Esophagus squamous epithelium (tissue), 5 donors: ENCODE data around the gene NT5DC1. TPM values are rescaled to one million over a fixed set of nuclear protein-coding genes. Genes with fewer than 3 reads are reported as not detected.
A peak's percentile ranks its signal among the peaks of the same experiment; 100 is the strongest.

Experiments used
- DNase-seq: peaks from one replicate; lab custom pipeline; 2025; lab: John Stamatoyannopoulos, UW
- H3K27ac ChIP-seq, 4 donors: fragments of 200-600 bp; sonication (generic); one replicate each; pipeline ENCODE4 v1.5.1; 2016 to 2019; ENCODE audit warnings: mild to moderate bottlenecking in 1 of 4
- H3K27me3 ChIP-seq, 4 donors: fragments of 200-600 bp; sonication (generic); 1 replicate in 3 of 4; 2 replicates in 1 of 4; pipeline versions ENCODE4 v1.5.1 to v1.6.0; 2017 to 2021; ENCODE audit warnings: antibody characterized with exemption in 1 of 4
- H3K36me3 ChIP-seq, 3 donors: fragments of 200-600 bp; sonication (generic); one replicate each; pipeline ENCODE4 v1.5.1; 2016 to 2019
- H3K4me1 ChIP-seq, 3 donors: fragments of 200-600 bp; sonication (generic); one replicate each; pipeline ENCODE4 v1.5.1; 2017 to 2019
- H3K4me3 ChIP-seq, 4 donors: fragments of 200-600 bp; sonication (generic); 1 replicate in 3 of 4; 2 replicates in 1 of 4; pipeline ENCODE4 v1.5.1; 2016 to 2019; ENCODE audit warnings: mild to moderate bottlenecking in 2 of 4, moderate library complexity in 1 of 4
- H3K9me3 ChIP-seq, 3 donors: fragments of 200-600 bp; sonication (generic); one replicate each; pipeline ENCODE4 v1.5.1; 2016 to 2019
- CTCF ChIP-seq, 6 experiments: fragments of 450-650 bp in 4 of 6; fragments of 200-600 bp in 2 of 6; sonication (generic) in 2 of 6; IDR thresholded peaks; one replicate each; pipeline ENCODE4 v1.5.1; 2016 to 2019; ENCODE audit warnings: antibody characterized with exemption in 6 of 6, mild to moderate bottlenecking in 4 of 6, moderate library complexity in 4 of 6
- POLR2A ChIP-seq, 4 donors: fragments of 450-650 bp; IDR thresholded peaks; one replicate each; pipeline ENCODE4 v1.6.1; 2017; ENCODE audit warnings: antibody characterized with exemption in 4 of 4, mild to moderate bottlenecking in 4 of 4, moderate library complexity in 3 of 4
- WGBS, 2 donors: methylation state at CpG; one replicate each; pipeline ENCODE4 v1.1.5; 2018; 5-methylcytosine and 5-hydroxymethylcytosine counted together
- intact Hi-C: fragments of 100-400 bp; cut with DNase I; formaldehyde crosslinking; loops from one replicate; pipeline ENCODE4 v1.15.0; 2022
- total RNA-seq, 4 donors: library from RNA; depleted of rRNA; stranded (reverse); fragments of >200 nt; gene quantifications; one replicate each; pipeline ENCODE4 v1.1.0, GENCODE V29; 2016
- donor health status: DM: yes; HTN: yes; CAD: no.

Gene NT5DC1
- total RNA-seq, 4 donors from 2014 or later: 6.3 to 11.7 (median 8.3) TPM

DNA sequence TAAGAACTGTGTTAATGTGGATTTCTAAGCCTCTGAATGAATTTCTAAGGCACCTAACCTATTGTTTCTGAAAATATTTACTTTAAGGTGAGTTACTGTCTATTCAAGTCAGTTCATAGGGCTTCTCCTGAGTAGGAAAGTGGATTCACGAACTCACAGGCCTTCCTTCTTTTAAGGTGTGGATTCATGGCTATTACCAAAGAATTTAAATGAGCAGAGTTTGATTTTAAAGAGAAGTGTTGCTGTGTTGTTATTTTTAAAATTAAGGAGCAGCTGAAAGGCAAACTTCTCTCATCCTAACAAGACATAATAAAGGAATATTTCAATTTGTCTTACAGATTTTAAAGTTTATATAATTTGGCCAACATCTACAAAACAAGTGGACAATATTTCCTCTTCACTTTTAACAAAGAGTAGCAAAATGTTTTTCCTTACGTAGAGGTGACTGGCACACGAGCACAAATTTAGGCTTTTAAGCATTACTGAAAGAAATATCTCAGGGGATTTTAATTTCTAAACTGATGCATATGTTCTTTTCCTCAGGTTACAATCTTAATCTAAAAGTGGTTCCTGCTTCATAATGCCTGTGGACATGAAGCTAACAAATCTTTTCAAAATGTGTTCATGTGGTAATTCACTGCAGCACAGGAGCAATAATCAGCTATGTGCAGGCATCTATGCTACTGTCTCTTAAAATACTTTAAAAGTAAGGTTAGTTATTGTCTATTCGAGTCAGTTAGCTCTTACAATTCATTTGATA is 153.8 kb downstream of the NT5DC1 start:
- H3K9me3 ChIP-seq: no peaks in the 10 kb centered on the region
- 11 to 15% methylated on average over 4 of the region's 4 CpGs for WGBS, 2 donors

GRCh38 chr6:116255246-116255800 is 154.7 kb downstream of the NT5DC1 start:
- H3K27ac ChIP-seq: peak overlapping the region in 1 of 4 donors; percentile 92
- no peaks in the 10 kb centered on the region for H3K27me3 ChIP-seq
- intact Hi-C loops: no loop called here
- DNase-seq: no peak
- no peak for TF ChIP-seq CTCF (IDR thresholded peaks at IDR 0.05)
- TF ChIP-seq POLR2A (IDR thresholded peaks at IDR 0.05): no peak
- H3K36me3 ChIP-seq: peaks cover 0 to 10% (median 0%) of the 10 kb centered on the region in 3 donors
- H3K4me1 ChIP-seq: peaks cover 22 to 52% (median 38%) of the 10 kb centered on the region in 3 donors
- no peak overlapping the region for H3K4me3 ChIP-seq
- no peaks in the 10 kb centered on the region for H3K9me3 ChIP-seq
- 53 to 55% methylated on average over 5 of the region's 5 CpGs for WGBS, 2 donors

More for the DNA sequence above, 153.8 kb downstream of the NT5DC1 start:
- H3K27ac ChIP-seq: peak overlapping the region; percentile 92 to 96 (median 94)
- intact Hi-C loops: no loop called here
- TF ChIP-seq CTCF (IDR thresholded peaks at IDR 0.05) (no peak), POLR2A (IDR thresholded peaks at IDR 0.05) (no peak)
- H3K4me3 ChIP-seq: peak overlapping the region; percentile 73 to 99 (median 97)
- peaks cover 0 to 10% (median 0%) of the 10 kb centered on the region in 3 donors for H3K36me3 ChIP-seq
- H3K4me1 ChIP-seq: peaks cover 22 to 58% (median 45%) of the 10 kb centered on the region in 3 donors
- no peaks in the 10 kb centered on the region for H3K27me3 ChIP-seq
- no peak for DNase-seq

GRCh38 chr6:116256694-116257093 is 156.0 kb downstream of the NT5DC1 start:
- TF ChIP-seq CTCF (IDR thresholded peaks at IDR 0.05): no peak
- no peak for TF ChIP-seq POLR2A (IDR thresholded peaks at IDR 0.05)
- H3K4me3 ChIP-seq: no peak overlapping the region
- peaks cover 10 to 38% (median 24%) of the 10 kb centered on the region in 3 donors for H3K4me1 ChIP-seq
- intact Hi-C loops: no loop called here
- H3K27ac ChIP-seq: no peak overlapping the region
- no peak for DNase-seq
- WGBS, 2 donors: 87 to 97% methylated on average over 1 of the region's 1 CpG
- H3K36me3 ChIP-seq: peaks cover 0 to 7% (median 0%) of the 10 kb centered on the region in 3 donors
- H3K27me3 ChIP-seq: no peaks in the 10 kb centered on the region
- H3K9me3 ChIP-seq: no peaks in the 10 kb centered on the region

- no peak for DNase-seq
- intact Hi-C loops: no loop called here
Observed at GRCh38 chr6:116258520-116258919, 157.9 kb downstream of the NT5DC1 start.

More at GRCh38 chr6:116258520-116258919, 157.9 kb downstream of the NT5DC1 start:
- Histone ChIP-seq H3K9me3 (peaks cover 0 to 6% (median 0%) of the 10 kb centered on the region in 3 donors), H3K27ac (no peak overlapping the region), H3K27me3 (no peaks in the 10 kb centered on the region), H3K36me3 (peaks cover 0 to 7% (median 0%) of the 10 kb centered on the region in 3 donors), H3K4me1 (peaks cover 0 to 21% (median 8%) of the 10 kb centered on the region in 3 donors), H3K4me3 (no peak overlapping the region)
- WGBS, 2 donors: 93 to 98% methylated on average over 4 to 9 of the region's 18 CpGs
- no peak for TF ChIP-seq POLR2A (IDR thresholded peaks at IDR 0.05)
- TF ChIP-seq CTCF (IDR thresholded peaks at IDR 0.05): no peak
